DMS79 (cell line): ENCODE results near the gene CYP46A1.

Experiments
- DNase-seq: peaks from one replicate; lab custom pipeline; 2025; lab: John Stamatoyannopoulos, UW

The CYP46A1 gene

GRCh38 chr14:99689266-99690236, 5.5 kb downstream of the CYP46A1 start:
- no peak for DNase-seq

- no peak for DNase-seq
Measured at GRCh38 chr14:99690636-99691035, 6.5 kb downstream of the CYP46A1 start.

GRCh38 chr14:99691111-99691885, 7.2 kb downstream of the CYP46A1 start:
- DNase-seq: no peak

GRCh38 chr14:99693918-99694317, 9.8 kb downstream of the CYP46A1 start:
- no peak for DNase-seq

- no peak for DNase-seq
Measured at GRCh38 chr14:99696929-99697328, 12.8 kb downstream of the CYP46A1 start.

- no peak for DNase-seq
Measured at GRCh38 chr14:99698236-99698635, 14.1 kb downstream of the CYP46A1 start.

GRCh38 chr14:99698642-99699041, 14.5 kb downstream of the CYP46A1 start:
- DNase-seq: no peak

- DNase-seq: no peak
Measured at GRCh38 chr14:99699085-99699760, 15.1 kb downstream of the CYP46A1 start.

GRCh38 chr14:99699861-99700260, 15.8 kb downstream of the CYP46A1 start:
- no peak for DNase-seq

- DNase-seq: no peak
Measured at GRCh38 chr14:99700379-99700778, 16.3 kb downstream of the CYP46A1 start.

GRCh38 chr14:99701260-99701659, 17.2 kb downstream of the CYP46A1 start:
- no peak for DNase-seq

GRCh38 chr14:99702115-99702514, 18.0 kb downstream of the CYP46A1 start:
- no peak for DNase-seq

- DNase-seq: no peak
Measured at GRCh38 chr14:99703381-99703780, 19.3 kb downstream of the CYP46A1 start.

- DNase-seq: no peak
Measured at GRCh38 chr14:99704037-99704436, 19.9 kb downstream of the CYP46A1 start.

GRCh38 chr14:99706107-99706900, 22.2 kb downstream of the CYP46A1 start:
- DNase-seq: no peak

- DNase-seq: no peak
Measured at GRCh38 chr14:99707420-99707819, 23.3 kb downstream of the CYP46A1 start.

GRCh38 chr14:99707921-99708320, 23.8 kb downstream of the CYP46A1 start:
- DNase-seq: no peak

GRCh38 chr14:99708449-99708848, 24.4 kb downstream of the CYP46A1 start:
- DNase-seq: no peak

- DNase-seq: no peak
Measured at GRCh38 chr14:99713972-99714371, 29.9 kb downstream of the CYP46A1 start.

- DNase-seq: no peak
Measured at GRCh38 chr14:99715266-99716000, 31.3 kb downstream of the CYP46A1 start.
